Lower leg skin (tissue), 3 donors: Measurements from ENCODE around the gene AMD1.

Experiments
- POLR2A ChIP-seq, 2 donors: fragments of 450-650 bp; IDR thresholded peaks; one replicate each; pipeline ENCODE4 v1.6.1; 2016 to 2017; ENCODE audit warnings: antibody characterized with exemption in 2 of 2, mild to moderate bottlenecking in 1 of 2, moderate library complexity in 1 of 2
- TF ChIP-seq, protein P1 (sequence below), 3 donors: fragments of 450-650 bp; IDR thresholded peaks; one replicate each; pipeline ENCODE4 v1.5.1; 2016; ENCODE audit warnings: antibody characterized with exemption in 3 of 3, mild to moderate bottlenecking in 3 of 3, moderate library complexity in 2 of 3

GRCh38 chr6:110859335-110859792 is 15.2 kb upstream of the AMD1 start:
- no peak for TF ChIP-seq POLR2A (IDR thresholded peaks at IDR 0.05)
- TF ChIP-seq, protein P1, sequence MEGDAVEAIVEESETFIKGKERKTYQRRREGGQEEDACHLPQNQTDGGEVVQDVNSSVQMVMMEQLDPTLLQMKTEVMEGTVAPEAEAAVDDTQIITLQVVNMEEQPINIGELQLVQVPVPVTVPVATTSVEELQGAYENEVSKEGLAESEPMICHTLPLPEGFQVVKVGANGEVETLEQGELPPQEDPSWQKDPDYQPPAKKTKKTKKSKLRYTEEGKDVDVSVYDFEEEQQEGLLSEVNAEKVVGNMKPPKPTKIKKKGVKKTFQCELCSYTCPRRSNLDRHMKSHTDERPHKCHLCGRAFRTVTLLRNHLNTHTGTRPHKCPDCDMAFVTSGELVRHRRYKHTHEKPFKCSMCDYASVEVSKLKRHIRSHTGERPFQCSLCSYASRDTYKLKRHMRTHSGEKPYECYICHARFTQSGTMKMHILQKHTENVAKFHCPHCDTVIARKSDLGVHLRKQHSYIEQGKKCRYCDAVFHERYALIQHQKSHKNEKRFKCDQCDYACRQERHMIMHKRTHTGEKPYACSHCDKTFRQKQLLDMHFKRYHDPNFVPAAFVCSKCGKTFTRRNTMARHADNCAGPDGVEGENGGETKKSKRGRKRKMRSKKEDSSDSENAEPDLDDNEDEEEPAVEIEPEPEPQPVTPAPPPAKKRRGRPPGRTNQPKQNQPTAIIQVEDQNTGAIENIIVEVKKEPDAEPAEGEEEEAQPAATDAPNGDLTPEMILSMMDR (IDR thresholded peaks at IDR 0.05) = no peak
